ENCODE measurements around the gene ANGPTL1. TPM values are rescaled to one million over a fixed set of nuclear protein-coding genes. Genes with fewer than 3 reads are reported as not detected.

The ANGPTL1 gene
- total and polyA plus RNA-seq, 2 of the 8 experiments (the other 6 are each of a cell fraction or from before 2014, with no cell fraction given), result not detected

GRCh38 chr1:178918308-178918707, 47.4 kb upstream of the ANGPTL1 start:
- FAIRE-seq, result no peak
- 90% methylated on average over 6 of the region's 6 CpGs; no CpG with 5 or more reads in 1 of the 2 experiments for WGBS, 2 experiments (ENCODE audit: extremely low coverage in 1 of 2, insufficient coverage in 1 of 2, insufficient read length in 1 of 2, insufficient replicate concordance in 2 of 2, low coverage in 1 of 2, low lambda C conversion rate in 2 of 2, missing lambda C conversion rate in 1 of 2)
- POLR2A ChIA-PET (ENCODE audit: partially characterized antibody), result no interaction called here

More at GRCh38 chr1:178918308-178918707, 47.4 kb upstream of the ANGPTL1 start:
- peaks cover 0 to 5% (median 1%) of the 10 kb centered on the region in 4 experiments; a peak in 2 of 8 replicates for H3K36me3 ChIP-seq (ENCODE audit: control insufficient read depth in 2 of 4, insufficient read depth in 4 of 4, low read length in 3 of 4)
- no peak overlapping the region for H3K23ac ChIP-seq (ENCODE audit: insufficient read length)
- no peak for TF ChIP-seq TCF12 (IDR thresholded peaks at IDR 0.05; ENCODE audit: low read depth, low read length)
- TF ChIP-seq ATF3 (IDR thresholded peaks at IDR 0.05; ENCODE audit: insufficient read depth, low read depth, low read length), result no peak
- no peak for TF ChIP-seq RXRA (IDR thresholded peaks at IDR 0.05; ENCODE audit: insufficient read depth, low read depth, low read length)
- no peak for TF ChIP-seq POLR2AphosphoS5 (IDR thresholded peaks at IDR 0.05; ENCODE audit: low read depth, low read length)
- TF ChIP-seq TEAD4 (IDR thresholded peaks at IDR 0.05; ENCODE audit: low read depth, low read length), result no peak
- TF ChIP-seq SAP30 (IDR thresholded peaks at IDR 0.05; ENCODE audit: insufficient read depth, insufficient replicate concordance, low read length), result no peak
- no peak for TF ChIP-seq RAD21 (IDR thresholded peaks at IDR 0.05 in 1 of 2, conservative IDR thresholded peaks at IDR 0.05 in 1 of 2; ENCODE audit: low read depth in 2 of 2, low read length in 2 of 2)
- TF ChIP-seq TAF7 (optimal IDR thresholded peaks at IDR 0.05; ENCODE audit: borderline replicate concordance, low read depth, low read length), result no peak
- no peak for TF ChIP-seq HDAC2 (IDR thresholded peaks at IDR 0.05; ENCODE audit: borderline replicate concordance in 1 of 2, low read depth in 2 of 2, low read length in 2 of 2)
- TF ChIP-seq KDM4A (IDR thresholded peaks at IDR 0.05; ENCODE audit: low read depth, low read length, severe bottlenecking), result no peak
- TF ChIP-seq TAF1 (IDR thresholded peaks at IDR 0.05; ENCODE audit: low read depth, low read length), result no peak
- TF ChIP-seq EGR1 (IDR thresholded peaks at IDR 0.05; ENCODE audit: borderline replicate concordance, low read depth, low read length), result no peak
- TF ChIP-seq SIN3A (conservative IDR thresholded peaks at IDR 0.05 in 1 of 2, IDR thresholded peaks at IDR 0.05 in 1 of 2; ENCODE audit: low read depth in 1 of 2, low read length in 2 of 2), result no peak
- H3K4me2 ChIP-seq (ENCODE audit: insufficient read depth in 1 of 2, low read depth in 2 of 2, low read length in 2 of 2), result no peak overlapping the region
- H3K79me1 ChIP-seq (ENCODE audit: low read depth, low read length), result no peaks in the 10 kb centered on the region
- H4K8ac ChIP-seq (ENCODE audit: extremely low read depth, insufficient read depth, low read length), result no peak overlapping the region
- H3K27me3 ChIP-seq (replicated peaks in 1 of 4; ENCODE audit: control insufficient read depth in 3 of 4, extremely low read depth in 1 of 4, insufficient read depth in 3 of 4, low read length in 3 of 4), result no peaks in the 10 kb centered on the region
- CTCF ChIA-PET (ENCODE audit: partially characterized antibody), result interaction anchor here (2.2 kb wide), 1 partner anchor 84 kb away, joined by 11 read pairs; no protein-coding TSS in a partner anchor
- H3K79me2 ChIP-seq (ENCODE audit: control insufficient read depth in 1 of 2, insufficient read depth in 2 of 2, low read length in 2 of 2), result no peaks in the 10 kb centered on the region
- H3K9me3 ChIP-seq (ENCODE audit: insufficient read depth in 2 of 2, low read depth in 1 of 2, low read length in 1 of 2), result no peaks in the 10 kb centered on the region
- H2BK120ac ChIP-seq (replicated peaks; ENCODE audit: low read depth, low read length), result no peak overlapping the region
- no peaks in the 10 kb centered on the region for H4K20me1 ChIP-seq (replicated peaks in 1 of 2; ENCODE audit: control insufficient read depth in 1 of 2, insufficient read depth in 2 of 2, low read length in 2 of 2)
- H3K14ac ChIP-seq (ENCODE audit: insufficient read length), result no peak overlapping the region
- H2AFZ ChIP-seq (ENCODE audit: low read length), result no peak overlapping the region
- H3K23me2 ChIP-seq (ENCODE audit: low read depth, low read length), result no peaks in the 10 kb centered on the region
- no peak overlapping the region for H2BK20ac ChIP-seq (ENCODE audit: low read length)
- 0 out of 7 replicates have a peak, but pooled peaks cover 0 to 2% (median 0%) of the 10 kb centered on the region in 4 experiments for H3K4me1 ChIP-seq (replicated peaks in 1 of 4; ENCODE audit: control insufficient read depth in 3 of 4, insufficient read depth in 4 of 4, low read length in 3 of 4)
- no peak for DNase-seq (ENCODE audit: low read depth in 1 of 2, low spot score in 2 of 2)
- H2AK5ac ChIP-seq (ENCODE audit: low read depth, low read length), result no peak overlapping the region
- H3K4me3 ChIP-seq (ENCODE audit: extremely low read depth in 1 of 4, insufficient read depth in 2 of 4, low read depth in 3 of 4, low read length in 4 of 4), result no peak overlapping the region
- no peak overlapping the region for H3K27ac ChIP-seq (ENCODE audit: low read depth, low read length)
- no peak overlapping the region for H3K56ac ChIP-seq (replicated peaks; ENCODE audit: insufficient read length, low read depth, low read length)
- H3K4ac ChIP-seq (replicated peaks; ENCODE audit: insufficient read length, low read depth, low read length), result no peak overlapping the region
- no peak overlapping the region for H2BK15ac ChIP-seq (ENCODE audit: low read length)
- no peak overlapping the region for H4K91ac ChIP-seq (replicated peaks; ENCODE audit: insufficient read length, low read length)
- no peak overlapping the region for H3K18ac ChIP-seq (ENCODE audit: extremely low read depth, low read length)
- no peak overlapping the region for H2BK5ac ChIP-seq (ENCODE audit: low read depth, low read length)
- H4K5ac ChIP-seq (ENCODE audit: insufficient read length, low read depth, low read length), result no peak overlapping the region
- no peak overlapping the region for H2BK12ac ChIP-seq (ENCODE audit: low read depth, low read length)
- H3K9ac ChIP-seq (replicated peaks in 1 of 4; ENCODE audit: extremely low read depth in 1 of 4, low read depth in 3 of 4, low read length in 3 of 4), result no peak overlapping the region

Data from H1 (cell line).